OCI-LY1 (cell line): ENCODE measurements around the gene DCDC1.

Experiments used
- CTCF ChIP-seq: fragments of 200-600 bp; sonication (generic), shearing (Covaris generic); IDR thresholded peaks from 2 replicates; pipeline ENCODE4 v1.5.1; 2017; ENCODE audit warnings: mild to moderate bottlenecking, antibody characterized with exemption, low read length, moderate library complexity, mixed read lengths
- EZH2 ChIP-seq: fragments of 200-600 bp; sonication (generic), shearing (Covaris generic); IDR thresholded peaks from 2 replicates; pipeline ENCODE4 v1.8.0; 2017; ENCODE audit warnings: borderline replicate concordance, mixed run types, mild to moderate bottlenecking, antibody characterized with exemption, low read length, moderate library complexity, mixed read lengths

GRCh38 chr11:31247321-31247720, 122.2 kb downstream of the DCDC1 start:
- TF ChIP-seq CTCF (no peak), EZH2 (no peak)
